H9 (cell line): ENCODE results near the gene POLA1. TPM values are rescaled to one million over a fixed set of nuclear protein-coding genes. Genes with fewer than 3 reads are reported as not detected.

Source experiments
- DNase-seq: peaks from one replicate; pipeline ENCODE4 v3.0.0-alpha.2; 2017
- H2AFZ ChIP-seq: one replicate; pipeline ENCODE4 v1.6.1; 2013; ENCODE audit warnings: mild to moderate bottlenecking, low read length, control low read depth, moderate library complexity
- H2AK5ac ChIP-seq: 2 replicates; pipeline ENCODE4 v1.6.1; 2013; ENCODE audit warnings: low read length, control low read depth, mixed read lengths; ENCODE audit not compliant: insufficient read length
- H2BK120ac ChIP-seq: one replicate; pipeline ENCODE4 v1.6.1; 2013; ENCODE audit warnings: low read depth, mild to moderate bottlenecking, low read length, control low read depth, inconsistent platforms; ENCODE audit not compliant: poor library complexity, severe bottlenecking
- H2BK12ac ChIP-seq: 2 replicates; pipeline ENCODE4 v1.6.1; 2013; ENCODE audit warnings: low read length, control low read depth, mixed read lengths, low read depth; ENCODE audit not compliant: insufficient read length
- H2BK15ac ChIP-seq: 2 replicates; pipeline ENCODE4 v1.6.1; 2013; ENCODE audit warnings: low read depth, low read length, control low read depth
- H2BK20ac ChIP-seq: one replicate; pipeline ENCODE4 v1.6.1; 2013; ENCODE audit warnings: low read depth, mild to moderate bottlenecking, low read length, control low read depth, inconsistent platforms; ENCODE audit not compliant: poor library complexity, severe bottlenecking
- H2BK5ac ChIP-seq: 2 replicates; pipeline ENCODE4 v1.6.1; 2013; ENCODE audit warnings: low read length, control low read depth, mixed read lengths; ENCODE audit not compliant: insufficient read length
- H3K14ac ChIP-seq: 2 replicates; pipeline ENCODE4 v1.6.1; 2013; ENCODE audit warnings: low read length, control low read depth; ENCODE audit not compliant: insufficient read depth
- H3K18ac ChIP-seq: 2 replicates; pipeline ENCODE4 v1.6.1; 2013; ENCODE audit warnings: low read depth, mild to moderate bottlenecking, mixed read lengths, low read length, control low read depth; ENCODE audit not compliant: insufficient read length
- H3K23ac ChIP-seq: 2 replicates; pipeline ENCODE4 v1.6.1; 2013; ENCODE audit warnings: low read length, control low read depth, mixed read lengths, low read depth; ENCODE audit not compliant: insufficient read length
- H3K23me2 ChIP-seq: 2 replicates; pipeline ENCODE4 v1.6.1; 2013; ENCODE audit warnings: low read depth, mild to moderate bottlenecking, mixed read lengths, low read length, control low read depth; ENCODE audit not compliant: insufficient read length, poor library complexity, severe bottlenecking
- H3K27ac ChIP-seq: 2 replicates; pipeline ENCODE4 v1.5.1; 2013; ENCODE audit warnings: low read length, control low read depth, mixed read lengths, low read depth; ENCODE audit not compliant: insufficient read length
- H3K27me3 ChIP-seq: 2 replicates; pipeline ENCODE4 v1.6.1; 2013; ENCODE audit warnings: low read length, control low read depth, inconsistent platforms; ENCODE audit not compliant: insufficient read depth
- H3K4ac ChIP-seq: 2 replicates; pipeline ENCODE4 v1.6.1; 2013; ENCODE audit warnings: low read depth, mild to moderate bottlenecking, control low read depth, inconsistent platforms, low read length, moderate library complexity
- H3K4me1 ChIP-seq: 2 replicates; pipeline ENCODE4 v1.6.1; 2013; ENCODE audit warnings: low read length, control low read depth, inconsistent platforms; ENCODE audit not compliant: insufficient read depth
- H3K4me2 ChIP-seq: 2 replicates; pipeline ENCODE4 v1.6.1; 2013; ENCODE audit warnings: low read length, control low read depth, mixed read lengths; ENCODE audit not compliant: insufficient read length, insufficient read depth
- H3K56ac ChIP-seq: 2 replicates; pipeline ENCODE4 v1.6.1; 2013; ENCODE audit warnings: low read depth, mild to moderate bottlenecking, mixed read lengths, low read length, control low read depth; ENCODE audit not compliant: insufficient read length
- H3K79me1 ChIP-seq: 2 replicates; pipeline ENCODE4 v1.6.1; 2013; ENCODE audit warnings: low read depth, mild to moderate bottlenecking, moderate library complexity, low read length, control low read depth, inconsistent platforms; ENCODE audit not compliant: insufficient read depth, poor library complexity, severe bottlenecking
- H3K79me2 ChIP-seq: 2 replicates; pipeline ENCODE4 v1.6.1; 2013; ENCODE audit warnings: low read length, control low read depth, inconsistent platforms; ENCODE audit not compliant: insufficient read depth
- H3K9ac ChIP-seq: 2 replicates; pipeline ENCODE4 v1.6.1; 2013; ENCODE audit warnings: low read length, control low read depth, mixed read lengths; ENCODE audit not compliant: insufficient read length; ENCODE audit errors: extremely low read depth
- H3K9me3 ChIP-seq: one replicate; pipeline ENCODE4 v1.6.1; 2013; ENCODE audit warnings: low read depth, low read length, inconsistent platforms; ENCODE audit not compliant: control insufficient read depth
- H3T11ph ChIP-seq: one replicate; pipeline ENCODE4 v1.6.1; 2013; ENCODE audit warnings: mild to moderate bottlenecking, low read length, control low read depth, inconsistent platforms
- H4K20me1 ChIP-seq: one replicate; pipeline ENCODE4 v1.6.1; 2013; ENCODE audit not compliant: control insufficient read depth, insufficient read length, insufficient read depth
- H4K5ac ChIP-seq: 2 replicates; pipeline ENCODE4 v1.6.1; 2013; ENCODE audit warnings: low read depth, mild to moderate bottlenecking, mixed read lengths, low read length, control low read depth; ENCODE audit not compliant: insufficient read length
- H4K8ac ChIP-seq: replicated peaks from 2 replicates; pipeline ENCODE4 v1.6.1; 2013; ENCODE audit warnings: low read length, control low read depth, mixed read lengths, low read depth; ENCODE audit not compliant: insufficient read length
- H4K91ac ChIP-seq: 2 replicates; pipeline ENCODE4 v1.6.1; 2013; ENCODE audit warnings: low read depth, mild to moderate bottlenecking, moderate library complexity, mixed read lengths, low read length, control low read depth; ENCODE audit not compliant: insufficient read length
- H3K27ac Mint-ChIP-seq, 3 experiments: 2 replicates in 2 of 3; 3 replicates in 1 of 3; pipeline ENCODE4 v1.8.0; 2020 to 2021; ENCODE audit warnings: mixed read lengths in 3 of 3, mild to moderate bottlenecking in 1 of 3, moderate library complexity in 1 of 3
- H3K27me3 Mint-ChIP-seq: 2 replicates; pipeline ENCODE4 v1.8.0; 2021; ENCODE audit warnings: low read depth, mild to moderate bottlenecking, moderate library complexity, mixed read lengths
- H3K36me3 Mint-ChIP-seq, 3 experiments: 2 replicates in 2 of 3; 3 replicates in 1 of 3; pipeline ENCODE4 v1.8.0; 2020 to 2021; ENCODE audit warnings: low read depth in 3 of 3, mixed read lengths in 3 of 3; ENCODE audit not compliant: insufficient read depth in 1 of 3
- H3K4me1 Mint-ChIP-seq, 2 experiments: 2 replicates each; pipeline ENCODE4 v1.8.0; 2020; ENCODE audit warnings: mixed read lengths in 2 of 2
- H3K4me3 Mint-ChIP-seq, 2 experiments: 2 replicates in 1 of 2; 3 replicates in 1 of 2; pipeline ENCODE4 v1.8.0; 2020 to 2021; ENCODE audit warnings: mild to moderate bottlenecking in 2 of 2, mixed read lengths in 2 of 2, moderate library complexity in 1 of 2
- H3K9me3 Mint-ChIP-seq, 2 experiments: 2 replicates in 1 of 2; 3 replicates in 1 of 2; pipeline ENCODE4 v1.8.0; 2020; ENCODE audit warnings: mild to moderate bottlenecking in 2 of 2, mixed read lengths in 2 of 2, moderate library complexity in 1 of 2
- WGBS: extraction: QIAGEN DNeasy Blood & Tissue Kit; methylation state at CpG from one replicate; pipeline ENCODE4 v1.1.7; 2013; ENCODE audit warnings: missing lambda C conversion rate, low lambda C conversion rate, mixed read lengths; ENCODE audit not compliant: insufficient read length; ENCODE audit errors: extremely low coverage; 5-methylcytosine and 5-hydroxymethylcytosine counted together
- total RNA-seq: library from RNA; stranded (reverse); gene quantifications from 2 replicates; pipeline ENCODE4 v1.2.1, GENCODE V29; 2021
- TF ChIP-seq, protein P1 (sequence below): fragments of 200-600 bp; sonication (generic); conservative IDR thresholded peaks from 3 replicates; pipeline ENCODE4 v1.8.0; 2021; ENCODE audit warnings: antibody characterized with exemption, mild to moderate bottlenecking

POLA1 gene
- total RNA-seq, 1 experiment from 2014 or later: 60.2 TPM

DNA sequence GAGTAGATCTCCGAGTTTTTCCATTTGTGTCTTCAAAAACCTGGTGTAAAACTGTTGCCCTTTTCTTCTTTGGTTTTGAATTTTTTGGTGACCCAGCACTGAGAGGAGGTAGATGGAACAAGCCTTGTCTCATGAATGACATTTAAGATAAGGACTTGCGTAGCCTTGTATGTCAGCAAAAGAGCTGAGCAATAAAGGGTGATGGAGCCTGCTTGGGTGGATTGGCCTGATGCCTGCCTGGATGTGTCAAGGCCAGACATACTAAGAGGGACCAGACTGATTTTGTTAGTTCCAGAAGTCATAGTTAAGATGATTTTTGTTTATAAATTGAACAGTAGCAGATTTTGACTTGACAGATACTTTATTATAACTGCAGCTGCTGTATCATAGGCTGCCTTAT, 134.9 kb downstream of the POLA1 start:
- DNase-seq: no peak
- peak overlapping the region in 2 of 3 experiments; percentile 26 to 50; a peak in 2 of 7 replicates for H3K27ac Mint-ChIP-seq

More for the DNA sequence above, 134.9 kb downstream of the POLA1 start:
- H3K4me3 Mint-ChIP-seq: no peak overlapping the region
- no peak overlapping the region for H3T11ph ChIP-seq
- H4K5ac ChIP-seq: no peak overlapping the region
- H3K27ac ChIP-seq: no peak overlapping the region
- H2BK5ac ChIP-seq: no peak overlapping the region
- H3K4me1 Mint-ChIP-seq: no peaks in the 10 kb centered on the region
- H3K9ac ChIP-seq: no peak overlapping the region
- no peaks in the 10 kb centered on the region for H3K79me1 ChIP-seq
- H4K91ac ChIP-seq: no peak overlapping the region
- no peak overlapping the region for H2BK15ac ChIP-seq
- H3K4ac ChIP-seq: no peak overlapping the region
- H4K20me1 ChIP-seq: no peaks in the 10 kb centered on the region
- H2AK5ac ChIP-seq: no peak overlapping the region
- H3K23me2 ChIP-seq: no peaks in the 10 kb centered on the region
- no peak overlapping the region for H3K18ac ChIP-seq
- no peak overlapping the region for H3K56ac ChIP-seq
- no peaks in the 10 kb centered on the region for H3K9me3 ChIP-seq
- H3K27me3 Mint-ChIP-seq: no peaks in the 10 kb centered on the region
- no peak overlapping the region for H3K14ac ChIP-seq
- no peak overlapping the region for H2BK20ac ChIP-seq
- no CpG with 5 or more reads among the region's 2 CpGs for WGBS
- no peak overlapping the region for H3K23ac ChIP-seq
- H3K36me3 Mint-ChIP-seq: peaks cover 28 to 68% (median 52%) of the 10 kb centered on the region in 3 experiments; a peak in 6 of 7 replicates
- no peaks in the 10 kb centered on the region for H3K9me3 Mint-ChIP-seq
- no peak overlapping the region for H2BK120ac ChIP-seq
- H3K27me3 ChIP-seq: no peaks in the 10 kb centered on the region
- no peak overlapping the region for H3K4me2 ChIP-seq
- no peak overlapping the region for H2AFZ ChIP-seq
- H4K8ac ChIP-seq: no peak overlapping the region
- H2BK12ac ChIP-seq: no peak overlapping the region
- H3K4me1 ChIP-seq: no peaks in the 10 kb centered on the region
- TF ChIP-seq, protein P1, sequence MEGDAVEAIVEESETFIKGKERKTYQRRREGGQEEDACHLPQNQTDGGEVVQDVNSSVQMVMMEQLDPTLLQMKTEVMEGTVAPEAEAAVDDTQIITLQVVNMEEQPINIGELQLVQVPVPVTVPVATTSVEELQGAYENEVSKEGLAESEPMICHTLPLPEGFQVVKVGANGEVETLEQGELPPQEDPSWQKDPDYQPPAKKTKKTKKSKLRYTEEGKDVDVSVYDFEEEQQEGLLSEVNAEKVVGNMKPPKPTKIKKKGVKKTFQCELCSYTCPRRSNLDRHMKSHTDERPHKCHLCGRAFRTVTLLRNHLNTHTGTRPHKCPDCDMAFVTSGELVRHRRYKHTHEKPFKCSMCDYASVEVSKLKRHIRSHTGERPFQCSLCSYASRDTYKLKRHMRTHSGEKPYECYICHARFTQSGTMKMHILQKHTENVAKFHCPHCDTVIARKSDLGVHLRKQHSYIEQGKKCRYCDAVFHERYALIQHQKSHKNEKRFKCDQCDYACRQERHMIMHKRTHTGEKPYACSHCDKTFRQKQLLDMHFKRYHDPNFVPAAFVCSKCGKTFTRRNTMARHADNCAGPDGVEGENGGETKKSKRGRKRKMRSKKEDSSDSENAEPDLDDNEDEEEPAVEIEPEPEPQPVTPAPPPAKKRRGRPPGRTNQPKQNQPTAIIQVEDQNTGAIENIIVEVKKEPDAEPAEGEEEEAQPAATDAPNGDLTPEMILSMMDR: no peak
- H3K79me2 ChIP-seq: no peaks in the 10 kb centered on the region
